Uterus (tissue), 4 donors: ENCODE results near the gene KRTAP10-5. TPM values are rescaled to one million over a fixed set of nuclear protein-coding genes. Genes with fewer than 3 reads are reported as not detected.
"Not testable (repeated sequence)": the region's sequence is repeated elsewhere in the genome, so short reads cannot be mapped to it uniquely, and the experiment has no call there.

ENCODE experiments used
- DNase-seq, 2 donors: peaks; one replicate each; pipeline ENCODE4 v3.0.0-alpha.2; 2019 to 2020
- H3K27ac ChIP-seq, 2 donors: fragments of 200-600 bp; sonication (generic); 1 replicate in 1 of 2; 2 replicates in 1 of 2; pipeline ENCODE4 v1.5.1; 2016 to 2018
- H3K27me3 ChIP-seq, 2 donors: fragments of 200-600 bp; sonication (generic); one replicate each; pipeline ENCODE4 v1.5.1; 2018 to 2019; ENCODE audit warnings: control low read depth in 1 of 2
- H3K36me3 ChIP-seq, 2 donors: fragments of 200-600 bp; sonication (generic); one replicate each; pipeline ENCODE4 v1.5.1; 2019; ENCODE audit warnings: control low read depth in 1 of 2
- H3K4me1 ChIP-seq, 2 donors: fragments of 200-600 bp; sonication (generic); one replicate each; pipeline ENCODE4 v1.5.1; 2018 to 2019; ENCODE audit warnings: control low read depth in 1 of 2
- H3K4me3 ChIP-seq, 2 donors: fragments of 200-600 bp; sonication (generic); 1 replicate in 1 of 2; 2 replicates in 1 of 2; pipeline ENCODE4 v1.5.1; 2018 to 2019; ENCODE audit warnings: mild to moderate bottlenecking in 1 of 2
- H3K9me3 ChIP-seq, 2 donors: fragments of 200-600 bp; sonication (generic); one replicate each; pipeline ENCODE4 v1.5.1; 2019; ENCODE audit warnings: control low read depth in 1 of 2
- POLR2A ChIP-seq, 2 donors: fragments of 450-650 bp; IDR thresholded peaks; one replicate each; pipeline ENCODE4 v1.6.1; 2016; ENCODE audit warnings: antibody characterized with exemption in 2 of 2, mild to moderate bottlenecking in 1 of 2, moderate library complexity in 1 of 2
- intact Hi-C: fragments of 100-400 bp; cut with DNase I; formaldehyde crosslinking; loops from one replicate; pipeline ENCODE4 v1.15.1; 2023; ENCODE audit warnings: low total_unique reads
- total RNA-seq, 4 donors: library from RNA; depleted of rRNA in 3 of 4; stranded (reverse); fragments of >200 nt in 3 of 4; gene quantifications; one replicate each; pipeline versions ENCODE4 v1.1.0 to v1.2.4, GENCODE V29; 2014 to 2023
- TF ChIP-seq, protein P1 (sequence below), 4 experiments: fragments of 200-600 bp in 2 of 4; fragments of 450-650 bp in 2 of 4; sonication (generic) in 2 of 4; IDR thresholded peaks; one replicate each; pipeline ENCODE4 v1.5.1; 2016 to 2019; ENCODE audit warnings: antibody characterized with exemption in 4 of 4, mild to moderate bottlenecking in 2 of 4, moderate library complexity in 1 of 4
- donor health status: DM: yes; HTN: yes; CAD: no.

The KRTAP10-5 gene, protein sequence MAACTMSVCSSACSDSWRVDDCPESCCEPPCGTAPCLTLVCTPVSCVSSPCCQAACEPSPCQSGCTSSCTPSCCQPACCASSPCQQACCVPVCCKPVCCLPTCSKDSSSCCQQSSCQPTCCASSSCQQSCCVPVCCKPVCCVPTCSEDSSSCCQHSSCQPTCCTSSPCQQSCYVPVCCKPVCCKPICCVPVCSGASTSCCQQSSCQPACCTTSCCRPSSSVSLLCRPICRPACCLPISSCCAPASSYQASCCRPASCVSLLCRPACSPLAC
- not detected for total RNA-seq

DNA sequence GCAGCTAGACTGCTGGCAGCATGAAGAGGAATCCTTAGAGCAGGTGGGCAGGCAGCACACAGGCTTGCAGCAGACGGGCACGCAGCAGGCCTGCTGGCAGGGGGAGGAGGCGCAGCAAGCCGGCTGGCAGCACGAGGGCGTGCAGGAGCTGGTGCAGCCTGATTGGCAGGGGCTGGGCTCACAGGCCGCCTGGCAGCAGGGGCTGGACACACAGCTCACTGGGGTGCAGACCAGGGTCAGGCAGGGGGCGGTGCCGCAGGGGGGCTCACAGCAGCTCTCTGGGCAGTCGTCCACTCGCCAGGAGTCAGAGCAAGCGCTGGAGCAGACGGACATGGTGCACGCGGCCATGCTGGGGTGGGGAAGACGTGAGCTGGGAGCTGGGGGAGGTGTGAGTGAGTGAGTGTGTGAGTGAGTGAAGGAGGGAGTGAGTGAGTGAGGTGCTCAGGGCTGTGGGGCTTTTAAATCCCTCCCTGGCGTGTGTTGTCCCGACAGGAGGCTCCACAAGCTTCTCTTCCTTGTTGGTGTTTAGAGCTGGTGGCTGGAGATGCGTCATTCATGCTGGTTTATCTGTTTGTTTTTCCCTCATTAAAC is at the start of gene KRTAP10-5:
Gene KRTAP10-5, minus strand, starts transcription at position 374 of the 591 bp plus-strand sequence. Its CDS starts 26 bp downstream, at position 348.
- DNase-seq, H3K27me3 ChIP-seq, H3K9me3 ChIP-seq, intact Hi-C loops, H3K4me1 ChIP-seq, H3K4me3 ChIP-seq, H3K36me3 ChIP-seq, H3K27ac ChIP-seq: not testable (repeated sequence)

DNA sequence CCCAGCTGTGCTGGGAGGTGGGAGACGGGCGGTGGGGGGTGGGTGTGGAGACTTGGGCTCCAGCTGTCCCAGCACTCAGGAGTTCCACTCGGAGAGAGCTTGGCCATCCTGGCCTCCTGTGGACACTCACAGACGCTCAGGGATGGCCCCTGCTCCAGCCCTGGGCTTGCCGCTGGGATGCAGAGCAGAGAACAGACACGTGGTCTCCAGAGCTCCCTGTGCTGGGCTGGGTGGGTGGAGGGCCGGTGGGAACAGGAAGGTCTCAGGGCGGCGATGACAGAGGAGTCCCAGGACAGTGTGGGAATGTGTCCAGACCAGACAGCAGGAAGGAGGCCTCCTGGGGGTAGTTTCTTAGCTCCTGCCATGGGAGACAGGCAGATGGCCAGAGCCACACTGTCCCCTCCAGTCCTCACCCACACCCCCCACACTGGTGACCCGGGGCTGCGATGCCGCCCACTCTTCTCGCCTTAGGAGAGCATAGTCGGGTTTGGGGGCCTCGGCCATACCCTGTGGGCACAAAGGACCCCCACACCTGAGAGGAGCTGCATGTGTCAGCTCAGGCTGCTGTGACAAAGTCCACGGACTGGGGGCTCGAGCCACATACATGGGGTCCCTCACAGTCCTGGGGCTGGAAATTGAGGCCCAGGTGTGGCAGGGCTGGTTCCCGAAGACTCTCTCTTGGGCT is 48.4 kb upstream of the KRTAP10-5 start:
- TF ChIP-seq POLR2A (IDR thresholded peaks at IDR 0.05) = no peak
- TF ChIP-seq, protein P1, sequence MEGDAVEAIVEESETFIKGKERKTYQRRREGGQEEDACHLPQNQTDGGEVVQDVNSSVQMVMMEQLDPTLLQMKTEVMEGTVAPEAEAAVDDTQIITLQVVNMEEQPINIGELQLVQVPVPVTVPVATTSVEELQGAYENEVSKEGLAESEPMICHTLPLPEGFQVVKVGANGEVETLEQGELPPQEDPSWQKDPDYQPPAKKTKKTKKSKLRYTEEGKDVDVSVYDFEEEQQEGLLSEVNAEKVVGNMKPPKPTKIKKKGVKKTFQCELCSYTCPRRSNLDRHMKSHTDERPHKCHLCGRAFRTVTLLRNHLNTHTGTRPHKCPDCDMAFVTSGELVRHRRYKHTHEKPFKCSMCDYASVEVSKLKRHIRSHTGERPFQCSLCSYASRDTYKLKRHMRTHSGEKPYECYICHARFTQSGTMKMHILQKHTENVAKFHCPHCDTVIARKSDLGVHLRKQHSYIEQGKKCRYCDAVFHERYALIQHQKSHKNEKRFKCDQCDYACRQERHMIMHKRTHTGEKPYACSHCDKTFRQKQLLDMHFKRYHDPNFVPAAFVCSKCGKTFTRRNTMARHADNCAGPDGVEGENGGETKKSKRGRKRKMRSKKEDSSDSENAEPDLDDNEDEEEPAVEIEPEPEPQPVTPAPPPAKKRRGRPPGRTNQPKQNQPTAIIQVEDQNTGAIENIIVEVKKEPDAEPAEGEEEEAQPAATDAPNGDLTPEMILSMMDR (IDR thresholded peaks at IDR 0.05) = no peak
- Histone ChIP-seq H3K9me3 (peaks cover 0 to 8% of the 10 kb centered on the region in 2 donors), H3K4me3 (no peak overlapping the region), H3K27me3 (no peaks in the 10 kb centered on the region), H3K27ac (no peak overlapping the region), H3K36me3 (no peaks in the 10 kb centered on the region), H3K4me1 (no peaks in the 10 kb centered on the region)
- no peak for DNase-seq
- intact Hi-C loops = no loop called here

DNA sequence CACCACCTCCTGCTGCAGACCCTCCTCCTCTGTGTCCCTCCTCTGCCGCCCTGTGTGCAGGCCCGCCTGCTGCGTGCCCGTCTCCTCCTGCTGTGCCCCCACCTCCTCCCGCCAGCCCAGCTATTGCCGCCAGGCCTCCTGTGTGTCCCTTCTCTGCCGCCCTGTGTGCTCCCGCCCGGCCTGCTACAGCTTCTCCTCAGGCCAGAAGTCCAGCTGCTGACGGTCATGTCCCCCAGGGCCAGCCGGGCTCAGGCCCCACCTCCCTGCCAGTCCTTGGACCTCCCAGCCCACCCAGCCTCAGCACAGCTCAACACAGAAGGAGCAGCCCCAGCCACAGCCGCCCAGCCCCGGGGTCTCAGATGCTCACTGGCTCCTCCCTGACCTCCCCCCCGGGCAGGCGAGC is 47.4 kb upstream of the KRTAP10-5 start:
- H3K4me1 ChIP-seq, H3K36me3 ChIP-seq, H3K4me3 ChIP-seq, DNase-seq, H3K27me3 ChIP-seq, H3K27ac ChIP-seq, intact Hi-C loops, H3K9me3 ChIP-seq: not testable (repeated sequence)

DNA sequence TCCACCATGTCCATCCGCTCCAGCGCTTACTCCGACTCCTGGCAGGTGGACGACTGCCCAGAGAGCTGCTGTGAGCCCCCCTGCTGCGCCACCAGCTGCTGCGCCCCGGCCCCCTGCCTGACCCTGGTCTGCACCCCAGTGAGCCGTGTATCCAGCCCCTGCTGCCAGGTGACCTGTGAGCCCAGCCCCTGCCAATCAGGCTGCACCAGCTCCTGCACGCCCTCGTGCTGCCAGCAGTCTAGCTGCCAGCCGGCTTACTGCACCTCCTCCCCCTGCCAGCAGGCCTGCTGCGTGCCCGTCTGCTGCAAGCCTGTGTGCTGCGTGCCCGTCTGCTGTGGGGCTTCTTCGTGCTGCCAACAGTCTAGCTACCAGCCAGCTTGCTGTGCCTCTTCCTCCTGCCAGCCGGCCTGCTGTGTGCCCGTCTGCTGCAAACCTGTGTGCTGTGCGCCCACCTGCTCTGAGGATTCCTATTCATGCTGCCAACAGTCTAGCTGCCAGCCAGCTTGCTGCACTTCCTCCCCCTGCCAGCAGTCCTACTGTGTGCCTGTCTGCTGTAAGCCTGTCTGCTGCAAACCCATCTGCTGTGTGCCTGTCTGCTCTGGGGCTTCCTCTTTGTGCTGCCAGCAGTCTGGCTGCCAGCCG is 46.9 kb upstream of the KRTAP10-5 start:
- H3K27me3 ChIP-seq, H3K9me3 ChIP-seq, H3K36me3 ChIP-seq, H3K4me1 ChIP-seq, H3K27ac ChIP-seq, H3K4me3 ChIP-seq, DNase-seq, intact Hi-C loops: not testable (repeated sequence)

DNA sequence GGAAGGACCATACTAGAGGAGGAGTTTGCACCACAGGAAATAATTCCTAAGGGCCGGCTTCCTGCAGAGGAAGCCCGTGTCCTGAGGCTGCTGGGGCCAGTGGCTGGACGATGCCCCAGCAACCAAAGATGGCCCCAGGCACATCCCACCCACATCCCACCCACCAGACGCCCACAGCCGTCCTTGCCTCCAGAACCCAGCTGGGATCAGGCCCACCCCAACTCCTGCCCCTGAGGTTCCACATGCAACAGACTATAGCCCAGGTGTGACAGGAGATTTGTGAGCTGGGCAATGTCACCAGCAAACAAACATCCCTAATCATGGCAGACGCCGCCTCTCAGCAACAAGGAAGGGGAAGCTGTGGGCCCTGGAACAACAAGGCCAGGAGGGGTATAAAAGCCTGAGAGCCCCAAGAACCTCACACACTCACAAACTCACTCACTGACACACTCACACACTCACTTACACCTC is 46.3 kb upstream of the KRTAP10-5 start, which contains the start of gene KRTAP10-9:
Gene KRTAP10-9, plus strand, starts transcription at position 421 of the 471 bp plus-strand sequence. CDS start 79 bp downstream, outside the sequence.
- DNase-seq = no peak
- Histone ChIP-seq H3K4me1 (no peaks in the 10 kb centered on the region), H3K27me3 (no peaks in the 10 kb centered on the region), H3K27ac (no peak within 1 kb of the TSS), H3K9me3 (peaks cover 0 to 1% of the 10 kb centered on the region in 2 donors), H3K36me3 (no peaks in the 10 kb centered on the region), H3K4me3 (no peak within 1 kb of the TSS)
- intact Hi-C loops = no loop called here
- TF ChIP-seq, protein P1 (IDR thresholded peaks at IDR 0.05) = no peak
- TF ChIP-seq POLR2A (IDR thresholded peaks at IDR 0.05) = no peak

DNA sequence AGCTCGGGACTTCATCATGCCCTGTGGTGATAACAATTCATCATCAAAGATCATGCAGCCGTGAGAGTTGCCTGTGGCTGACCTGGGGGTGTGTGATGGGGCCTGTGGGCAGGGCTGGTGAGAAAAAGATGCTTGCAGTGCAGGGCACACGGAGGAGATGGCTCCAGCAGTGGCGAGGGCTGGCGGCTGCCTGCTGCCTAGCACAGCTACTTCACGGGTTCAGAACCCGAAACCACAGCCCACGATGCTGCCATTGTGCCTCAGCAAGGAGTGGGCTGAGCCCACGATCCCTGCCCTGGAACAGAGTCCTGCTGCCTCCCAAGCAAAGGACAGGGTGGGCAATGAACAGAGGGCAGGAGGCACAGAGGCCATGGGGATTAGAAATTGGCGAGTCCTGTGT is 45.9 kb upstream of the KRTAP10-5 start:
- no peak for TF ChIP-seq POLR2A (IDR thresholded peaks at IDR 0.05)
- TF ChIP-seq, protein P1 (IDR thresholded peaks at IDR 0.05) = no peak
- no peak for DNase-seq
- Histone ChIP-seq H3K4me1 (no peaks in the 10 kb centered on the region), H3K27me3 (no peaks in the 10 kb centered on the region), H3K27ac (no peak overlapping the region), H3K36me3 (no peaks in the 10 kb centered on the region), H3K4me3 (no peak overlapping the region), H3K9me3 (no peaks in the 10 kb centered on the region)
- intact Hi-C loops = no loop called here
